ENCODE data around the gene GPRC5C.

GPRC5C gene

GRCh38 chr17:74447628-74448159 lies 15.8 kb downstream of the GPRC5C start:
- DNase-seq (ENCODE audit: insufficient read length, low spot score) (no peak), FAIRE-seq (no peak)
- TF ChIP-seq POLR2AphosphoS5 (IDR thresholded peaks at IDR 0.05; ENCODE audit: low read depth, low read length) (no peak), TAF1 (IDR thresholded peaks at IDR 0.05; ENCODE audit: low read depth, low read length) (no peak), POLR2A (IDR thresholded peaks at IDR 0.05; ENCODE audit: low read depth, low read length) (no peak), SPI1 (IDR thresholded peaks at IDR 0.05; ENCODE audit: low read depth, low read length) (no peak), PAX5 (IDR thresholded peaks at IDR 0.05; ENCODE audit: insufficient read depth, low read length, severe bottlenecking) (no peak), POU2F2 (IDR thresholded peaks at IDR 0.05; ENCODE audit: low read depth, low read length) (no peak)

- FAIRE-seq (no peak), DNase-seq (ENCODE audit: insufficient read length, low spot score) (no peak)
- no peak for TF ChIP-seq PAX5 (IDR thresholded peaks at IDR 0.05; ENCODE audit: insufficient read depth, low read length, severe bottlenecking)
These were observed 16.9 kb downstream of the GPRC5C start for GRCh38 chr17:74448756-74449155.

- TF ChIP-seq POLR2AphosphoS5 (IDR thresholded peaks at IDR 0.05; ENCODE audit: low read depth, low read length) = no peak
- no peak for TF ChIP-seq TAF1 (IDR thresholded peaks at IDR 0.05; ENCODE audit: low read depth, low read length)
- TF ChIP-seq SPI1 (IDR thresholded peaks at IDR 0.05; ENCODE audit: low read depth, low read length) = no peak
- TF ChIP-seq PAX5 (IDR thresholded peaks at IDR 0.05; ENCODE audit: insufficient read depth, low read length, severe bottlenecking) = no peak
- TF ChIP-seq POU2F2 (IDR thresholded peaks at IDR 0.05; ENCODE audit: low read depth, low read length) = no peak
- no peak for TF ChIP-seq POLR2A (IDR thresholded peaks at IDR 0.05; ENCODE audit: low read depth, low read length)
- no peak for DNase-seq (ENCODE audit: insufficient read length, low spot score)
- no peak for FAIRE-seq
These were observed 17.4 kb downstream of the GPRC5C start for GRCh38 chr17:74449306-74449705.

- no peak for DNase-seq (ENCODE audit: insufficient read length, low spot score)
- FAIRE-seq = no peak
- no peak for TF ChIP-seq PAX5 (IDR thresholded peaks at IDR 0.05; ENCODE audit: insufficient read depth, low read length, severe bottlenecking)
- no peak for TF ChIP-seq SPI1 (IDR thresholded peaks at IDR 0.05; ENCODE audit: low read depth, low read length)
- TF ChIP-seq TAF1 (IDR thresholded peaks at IDR 0.05; ENCODE audit: low read depth, low read length) = no peak
- TF ChIP-seq POU2F2 (IDR thresholded peaks at IDR 0.05; ENCODE audit: low read depth, low read length) = no peak
- no peak for TF ChIP-seq POLR2A (IDR thresholded peaks at IDR 0.05; ENCODE audit: low read depth, low read length)
- no peak for TF ChIP-seq POLR2AphosphoS5 (IDR thresholded peaks at IDR 0.05; ENCODE audit: low read depth, low read length)
These were observed 17.9 kb downstream of the GPRC5C start for GRCh38 chr17:74449773-74450172.

GRCh38 chr17:74450231-74450630 lies 18.3 kb downstream of the GPRC5C start:
- TF ChIP-seq PAX5 (IDR thresholded peaks at IDR 0.05; ENCODE audit: insufficient read depth, low read length, severe bottlenecking) (no peak), POLR2A (IDR thresholded peaks at IDR 0.05; ENCODE audit: low read depth, low read length) (no peak), POLR2AphosphoS5 (IDR thresholded peaks at IDR 0.05; ENCODE audit: low read depth, low read length) (no peak), POU2F2 (IDR thresholded peaks at IDR 0.05; ENCODE audit: low read depth, low read length) (no peak), SPI1 (IDR thresholded peaks at IDR 0.05; ENCODE audit: low read depth, low read length) (no peak), TAF1 (IDR thresholded peaks at IDR 0.05; ENCODE audit: low read depth, low read length) (no peak)
- DNase-seq (ENCODE audit: insufficient read length, low spot score) (no peak), FAIRE-seq (no peak)

- FAIRE-seq = no peak
- TF ChIP-seq POU2F2 (IDR thresholded peaks at IDR 0.05; ENCODE audit: low read depth, low read length) (no peak), POLR2A (IDR thresholded peaks at IDR 0.05; ENCODE audit: low read depth, low read length) (no peak), TAF1 (IDR thresholded peaks at IDR 0.05; ENCODE audit: low read depth, low read length) (no peak), PAX5 (IDR thresholded peaks at IDR 0.05; ENCODE audit: insufficient read depth, low read length, severe bottlenecking) (no peak), SPI1 (IDR thresholded peaks at IDR 0.05; ENCODE audit: low read depth, low read length) (no peak), POLR2AphosphoS5 (IDR thresholded peaks at IDR 0.05; ENCODE audit: low read depth, low read length) (no peak)
These were observed 19.1 kb downstream of the GPRC5C start for GRCh38 chr17:74450925-74451403.

GRCh38 chr17:74451557-74451956 lies 19.7 kb downstream of the GPRC5C start:
- FAIRE-seq (no peak), DNase-seq (ENCODE audit: insufficient read length, low spot score) (no peak)
- no peak for TF ChIP-seq POLR2A (IDR thresholded peaks at IDR 0.05; ENCODE audit: low read depth, low read length)
- TF ChIP-seq SPI1 (IDR thresholded peaks at IDR 0.05; ENCODE audit: low read depth, low read length) = no peak
- TF ChIP-seq TAF1 (IDR thresholded peaks at IDR 0.05; ENCODE audit: low read depth, low read length) = no peak
- TF ChIP-seq POLR2AphosphoS5 (IDR thresholded peaks at IDR 0.05; ENCODE audit: low read depth, low read length) = no peak
- TF ChIP-seq PAX5 (IDR thresholded peaks at IDR 0.05; ENCODE audit: insufficient read depth, low read length, severe bottlenecking) = no peak
- TF ChIP-seq POU2F2 (IDR thresholded peaks at IDR 0.05; ENCODE audit: low read depth, low read length) = no peak

More at GRCh38 chr17:74450925-74451403, 19.1 kb downstream of the GPRC5C start:
- DNase-seq (ENCODE audit: insufficient read length, low spot score) = no peak

GRCh38 chr17:74452033-74452840 lies 20.3 kb downstream of the GPRC5C start:
- no peak for TF ChIP-seq POLR2AphosphoS5 (IDR thresholded peaks at IDR 0.05; ENCODE audit: low read depth, low read length)
- no peak for TF ChIP-seq POLR2A (IDR thresholded peaks at IDR 0.05; ENCODE audit: low read depth, low read length)
- TF ChIP-seq SPI1 (IDR thresholded peaks at IDR 0.05; ENCODE audit: low read depth, low read length) = no peak
- TF ChIP-seq POU2F2 (IDR thresholded peaks at IDR 0.05; ENCODE audit: low read depth, low read length) = no peak
- no peak for TF ChIP-seq TAF1 (IDR thresholded peaks at IDR 0.05; ENCODE audit: low read depth, low read length)
- TF ChIP-seq PAX5 (IDR thresholded peaks at IDR 0.05; ENCODE audit: insufficient read depth, low read length, severe bottlenecking) = no peak
- FAIRE-seq (no peak), DNase-seq (ENCODE audit: insufficient read length, low spot score) (no peak)

- DNase-seq (ENCODE audit: insufficient read length, low spot score) = no peak
- FAIRE-seq = no peak
These were observed 21.2 kb downstream of the GPRC5C start for GRCh38 chr17:74452841-74453661.

More at GRCh38 chr17:74452841-74453661, 21.2 kb downstream of the GPRC5C start:
- TF ChIP-seq SPI1 (IDR thresholded peaks at IDR 0.05; ENCODE audit: low read depth, low read length) = no peak
- no peak for TF ChIP-seq POLR2AphosphoS5 (IDR thresholded peaks at IDR 0.05; ENCODE audit: low read depth, low read length)
- no peak for TF ChIP-seq POU2F2 (IDR thresholded peaks at IDR 0.05; ENCODE audit: low read depth, low read length)
- no peak for TF ChIP-seq PAX5 (IDR thresholded peaks at IDR 0.05; ENCODE audit: insufficient read depth, low read length, severe bottlenecking)
- TF ChIP-seq POLR2A (IDR thresholded peaks at IDR 0.05; ENCODE audit: low read depth, low read length) = no peak
- TF ChIP-seq TAF1 (IDR thresholded peaks at IDR 0.05; ENCODE audit: low read depth, low read length) = no peak
